H1 (cell line): ENCODE data around the gene THPO. TPM values are rescaled to one million over a fixed set of nuclear protein-coding genes. Genes with fewer than 3 reads are reported as not detected.

Experiments
- GABPA ChIP-seq: IDR thresholded peaks from 2 replicates; pipeline ENCODE4 v1.6.1; 2011; ENCODE audit warnings: mild to moderate bottlenecking, low read length, moderate library complexity, borderline replicate concordance; ENCODE audit not compliant: insufficient read depth
- SRF ChIP-seq: IDR thresholded peaks from 2 replicates; pipeline ENCODE4 v1.6.1; 2011; ENCODE audit warnings: mild to moderate bottlenecking, low read depth, low read length, moderate library complexity
- TAF7 ChIP-seq: optimal IDR thresholded peaks from 2 replicates; pipeline ENCODE3; 2011; ENCODE audit warnings: low read depth, mild to moderate bottlenecking, inconsistent platforms, low read length, moderate library complexity, borderline replicate concordance
- ZNF274 ChIP-seq: IDR thresholded peaks from 2 replicates; pipeline ENCODE4 v1.7.0; 2012; ENCODE audit warnings: low read length, borderline replicate concordance; ENCODE audit errors: extremely low read depth
- polyA plus RNA-seq, 7 experiments: library from polyadenylated mRNA; depleted of rRNA in 3 of 7; stranded (reverse) in 5 of 7; unstranded in 2 of 7; fragments of >200 nt in 5 of 7; fragments of 200-250 nt in 2 of 7; gene quantifications; 1 replicate in 5 of 7; 2 replicates in 1 of 7; 4 replicates in 1 of 7; pipeline versions ENCODE4 v1.2.1 to v1.2.3, GENCODE V29; 2011 to 2013; ENCODE audit warnings: missing spikeins in 2 of 7, mixed read lengths in 2 of 7
- total RNA-seq: library from RNA; stranded (reverse); fragmentation: NEBNext Ultra II Directional; extraction: Animal tissue kit (Norgen Biotek cat#: 25700); gene quantifications from 2 replicates; pipeline ENCODE4 v1.2.1, GENCODE V29; 2021
- TF ChIP-seq, protein P1 (sequence below), 3 experiments: IDR thresholded peaks; 1 replicate in 2 of 3; 2 replicates in 1 of 3; pipeline versions ENCODE4 v1.5.1 to v1.6.1; 2011; ENCODE audit warnings: low read length in 3 of 3, mild to moderate bottlenecking in 3 of 3, inconsistent platforms in 2 of 3, low read depth in 1 of 3, moderate library complexity in 1 of 3; ENCODE audit not compliant: insufficient read depth in 1 of 3; ENCODE audit errors: control extremely low read depth in 1 of 3

Gene THPO
- total and polyA plus RNA-seq, 2 of the 8 experiments (the other 6 are each of a cell fraction or from before 2014, with no cell fraction given): 0.82 to 1.2 TPM

DNA sequence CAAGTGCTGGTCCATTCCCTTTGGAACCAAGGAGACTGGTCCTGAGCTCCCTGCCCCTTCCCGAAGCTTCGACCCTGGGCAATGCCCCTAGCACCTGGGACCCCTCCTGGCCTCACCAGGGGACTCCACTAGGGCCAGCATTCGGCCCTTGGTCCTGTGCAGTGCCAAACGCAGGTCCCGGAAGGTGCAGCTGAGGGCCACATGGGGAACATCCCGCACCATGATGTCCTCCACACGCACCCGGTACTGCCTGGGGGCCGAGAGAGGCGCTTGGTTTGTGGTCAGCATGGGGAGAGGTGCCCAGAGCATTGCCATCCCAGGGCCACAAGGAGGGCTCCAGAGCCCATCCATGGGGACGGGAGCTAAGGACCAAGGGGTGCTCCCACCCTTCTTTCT, 24.5 kb downstream of the THPO start (continued):
- TF ChIP-seq TAF7 (no peak), ZNF274 (no peak), GABPA (no peak), SRF (no peak)
- TF ChIP-seq, protein P1, sequence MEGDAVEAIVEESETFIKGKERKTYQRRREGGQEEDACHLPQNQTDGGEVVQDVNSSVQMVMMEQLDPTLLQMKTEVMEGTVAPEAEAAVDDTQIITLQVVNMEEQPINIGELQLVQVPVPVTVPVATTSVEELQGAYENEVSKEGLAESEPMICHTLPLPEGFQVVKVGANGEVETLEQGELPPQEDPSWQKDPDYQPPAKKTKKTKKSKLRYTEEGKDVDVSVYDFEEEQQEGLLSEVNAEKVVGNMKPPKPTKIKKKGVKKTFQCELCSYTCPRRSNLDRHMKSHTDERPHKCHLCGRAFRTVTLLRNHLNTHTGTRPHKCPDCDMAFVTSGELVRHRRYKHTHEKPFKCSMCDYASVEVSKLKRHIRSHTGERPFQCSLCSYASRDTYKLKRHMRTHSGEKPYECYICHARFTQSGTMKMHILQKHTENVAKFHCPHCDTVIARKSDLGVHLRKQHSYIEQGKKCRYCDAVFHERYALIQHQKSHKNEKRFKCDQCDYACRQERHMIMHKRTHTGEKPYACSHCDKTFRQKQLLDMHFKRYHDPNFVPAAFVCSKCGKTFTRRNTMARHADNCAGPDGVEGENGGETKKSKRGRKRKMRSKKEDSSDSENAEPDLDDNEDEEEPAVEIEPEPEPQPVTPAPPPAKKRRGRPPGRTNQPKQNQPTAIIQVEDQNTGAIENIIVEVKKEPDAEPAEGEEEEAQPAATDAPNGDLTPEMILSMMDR (IDR thresholded peaks at IDR 0.05; ENCODE audit: control extremely low read depth in 1 of 3, insufficient read depth in 1 of 3, low read depth in 1 of 3, low read length in 3 of 3): no peak
- TF ChIP-seq, all 59 proteins: peak for 0
